Measurements from ENCODE around the gene GUCA2A.

GRCh38 chr1:42128499-42128898 is 36.0 kb downstream of the GUCA2A start:
- no peak for TF ChIP-seq EP300 (IDR thresholded peaks at IDR 0.05)
- no peak for TF ChIP-seq POLR2AphosphoS5 (IDR thresholded peaks at IDR 0.05)
- no peak for TF ChIP-seq CTCF (IDR thresholded peaks at IDR 0.05)
- TF ChIP-seq POLR2A (IDR thresholded peaks at IDR 0.05): no peak
